ENCODE data around the gene C1orf50. TPM values are rescaled to one million over a fixed set of nuclear protein-coding genes. Genes with fewer than 3 reads are reported as not detected.

The C1orf50 gene
- total RNA-seq, 1 donor from 2014 or later = 13.6 TPM

DNA sequence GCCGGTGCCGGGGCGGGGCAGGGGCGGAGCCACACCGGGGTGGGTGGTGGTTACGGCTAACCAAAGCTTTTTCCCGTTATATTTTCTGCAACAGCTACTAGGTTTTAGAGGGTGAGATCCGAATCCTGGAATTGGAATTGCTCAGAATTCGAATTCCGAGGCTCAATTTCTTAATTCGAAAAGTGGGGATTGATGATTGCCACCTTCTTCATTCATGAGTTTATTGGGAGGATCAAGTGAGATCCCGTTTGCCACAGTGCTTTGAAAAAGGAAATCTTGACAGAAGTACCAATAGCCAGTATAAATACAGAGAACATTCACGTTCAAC is 50.4 kb downstream of the C1orf50 start:
- no peak for DNase-seq (ENCODE audit: low read depth, low spot score)
- H3K9me3 Mint-ChIP-seq = no peaks in the 10 kb centered on the region
- H3K27me3 Mint-ChIP-seq (ENCODE audit: low read depth) = no peaks in the 10 kb centered on the region
- H3K4me1 Mint-ChIP-seq = peaks cover 35% of the 10 kb centered on the region
- H3K27ac Mint-ChIP-seq (ENCODE audit: unreplicated experiment) = no peak overlapping the region
- H3K36me3 Mint-ChIP-seq (ENCODE audit: low read depth) = peaks cover 4% of the 10 kb centered on the region
- TF ChIP-seq, protein P1, sequence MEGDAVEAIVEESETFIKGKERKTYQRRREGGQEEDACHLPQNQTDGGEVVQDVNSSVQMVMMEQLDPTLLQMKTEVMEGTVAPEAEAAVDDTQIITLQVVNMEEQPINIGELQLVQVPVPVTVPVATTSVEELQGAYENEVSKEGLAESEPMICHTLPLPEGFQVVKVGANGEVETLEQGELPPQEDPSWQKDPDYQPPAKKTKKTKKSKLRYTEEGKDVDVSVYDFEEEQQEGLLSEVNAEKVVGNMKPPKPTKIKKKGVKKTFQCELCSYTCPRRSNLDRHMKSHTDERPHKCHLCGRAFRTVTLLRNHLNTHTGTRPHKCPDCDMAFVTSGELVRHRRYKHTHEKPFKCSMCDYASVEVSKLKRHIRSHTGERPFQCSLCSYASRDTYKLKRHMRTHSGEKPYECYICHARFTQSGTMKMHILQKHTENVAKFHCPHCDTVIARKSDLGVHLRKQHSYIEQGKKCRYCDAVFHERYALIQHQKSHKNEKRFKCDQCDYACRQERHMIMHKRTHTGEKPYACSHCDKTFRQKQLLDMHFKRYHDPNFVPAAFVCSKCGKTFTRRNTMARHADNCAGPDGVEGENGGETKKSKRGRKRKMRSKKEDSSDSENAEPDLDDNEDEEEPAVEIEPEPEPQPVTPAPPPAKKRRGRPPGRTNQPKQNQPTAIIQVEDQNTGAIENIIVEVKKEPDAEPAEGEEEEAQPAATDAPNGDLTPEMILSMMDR (conservative IDR thresholded peaks at IDR 0.05) = no peak
- peak overlapping the region; percentile 62 for H3K4me3 Mint-ChIP-seq

DNA sequence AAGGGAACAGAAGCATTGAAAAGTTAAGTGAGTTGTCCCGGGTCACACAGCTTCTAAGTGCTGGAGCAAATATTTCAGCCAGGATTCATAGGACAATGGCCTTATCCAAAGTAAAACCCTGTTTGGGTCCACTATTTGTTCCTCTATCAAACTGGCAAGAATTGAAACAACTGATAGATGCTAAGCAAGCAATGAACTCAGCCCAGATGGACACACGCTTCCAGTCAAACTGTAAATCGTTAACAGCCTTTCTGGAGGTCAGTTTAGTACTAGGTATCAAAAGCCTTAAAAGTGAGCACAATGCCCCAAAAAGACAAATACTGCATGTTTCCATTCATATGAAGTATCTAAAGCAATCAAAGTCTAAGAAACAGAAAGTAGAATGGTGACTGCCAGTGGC is 50.9 kb downstream of the C1orf50 start:
- Mint-ChIP-seq H3K36me3 (ENCODE audit: low read depth) (peaks cover 4% of the 10 kb centered on the region), H3K9me3 (no peaks in the 10 kb centered on the region), H3K4me1 (peaks cover 41% of the 10 kb centered on the region), H3K27ac (ENCODE audit: unreplicated experiment) (no peak overlapping the region), H3K27me3 (ENCODE audit: low read depth) (no peaks in the 10 kb centered on the region), H3K4me3 (peak overlapping the region; percentile 62)
- DNase-seq (ENCODE audit: low read depth, low spot score) = no peak
- TF ChIP-seq, protein P1 (conservative IDR thresholded peaks at IDR 0.05) = no peak

DNA sequence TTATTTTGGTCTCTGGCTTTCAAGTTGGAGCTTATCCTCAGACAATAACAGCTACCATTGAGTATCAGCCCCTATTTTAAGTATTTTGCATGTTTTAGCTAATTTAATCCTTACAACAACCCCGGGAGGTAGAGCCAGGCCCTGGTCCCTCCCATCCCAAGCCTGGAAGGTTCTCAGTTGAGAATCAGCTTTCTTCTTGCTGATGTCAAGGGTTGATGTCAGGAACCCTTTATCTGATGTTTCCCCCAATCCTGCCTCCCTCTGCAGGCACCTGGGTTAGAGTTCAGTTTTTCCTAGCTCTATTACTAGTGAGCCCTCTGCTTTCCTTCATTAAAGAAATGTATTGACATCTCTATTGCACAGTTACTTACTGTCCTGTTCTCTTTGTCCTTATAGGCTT is 53.8 kb downstream of the C1orf50 start:
- H3K9me3 Mint-ChIP-seq = no peaks in the 10 kb centered on the region
- H3K27me3 Mint-ChIP-seq (ENCODE audit: low read depth) = no peaks in the 10 kb centered on the region
- TF ChIP-seq, protein P1 (conservative IDR thresholded peaks at IDR 0.05) = no peak
- no peak for DNase-seq (ENCODE audit: low read depth, low spot score)
- peaks cover 43% of the 10 kb centered on the region for H3K4me1 Mint-ChIP-seq
- peak overlapping the region; percentile 51 for H3K4me3 Mint-ChIP-seq
- peak overlapping the region; percentile 4 for H3K27ac Mint-ChIP-seq (ENCODE audit: unreplicated experiment)
- H3K36me3 Mint-ChIP-seq (ENCODE audit: low read depth) = no peaks in the 10 kb centered on the region

DNA sequence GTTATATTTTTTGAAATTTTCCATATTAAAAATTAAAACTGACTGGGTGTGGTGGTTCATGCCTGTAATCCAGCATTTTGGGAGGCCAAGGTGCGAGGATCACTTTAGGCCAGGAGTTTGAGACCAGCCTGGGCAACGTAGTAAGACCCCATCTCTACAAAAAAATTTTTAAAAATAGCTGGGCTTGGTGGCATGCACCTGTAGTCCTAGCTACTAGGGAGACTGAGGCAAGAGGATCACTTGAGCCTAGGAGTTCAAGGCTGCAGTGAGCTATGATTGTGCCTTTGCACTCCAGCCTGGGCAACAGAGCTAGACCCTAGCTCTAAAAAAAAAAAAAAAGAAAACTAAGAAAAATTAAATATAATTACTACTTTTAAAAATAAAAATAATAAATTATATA is 54.6 kb downstream of the C1orf50 start:
- TF ChIP-seq, protein P1 (conservative IDR thresholded peaks at IDR 0.05) = no peak
- Mint-ChIP-seq H3K4me3 (no peak overlapping the region), H3K4me1 (peaks cover 34% of the 10 kb centered on the region), H3K9me3 (no peaks in the 10 kb centered on the region), H3K27me3 (ENCODE audit: low read depth) (no peaks in the 10 kb centered on the region), H3K36me3 (ENCODE audit: low read depth) (no peaks in the 10 kb centered on the region), H3K27ac (ENCODE audit: unreplicated experiment) (no peak overlapping the region)
- no peak for DNase-seq (ENCODE audit: low read depth, low spot score)

DNA sequence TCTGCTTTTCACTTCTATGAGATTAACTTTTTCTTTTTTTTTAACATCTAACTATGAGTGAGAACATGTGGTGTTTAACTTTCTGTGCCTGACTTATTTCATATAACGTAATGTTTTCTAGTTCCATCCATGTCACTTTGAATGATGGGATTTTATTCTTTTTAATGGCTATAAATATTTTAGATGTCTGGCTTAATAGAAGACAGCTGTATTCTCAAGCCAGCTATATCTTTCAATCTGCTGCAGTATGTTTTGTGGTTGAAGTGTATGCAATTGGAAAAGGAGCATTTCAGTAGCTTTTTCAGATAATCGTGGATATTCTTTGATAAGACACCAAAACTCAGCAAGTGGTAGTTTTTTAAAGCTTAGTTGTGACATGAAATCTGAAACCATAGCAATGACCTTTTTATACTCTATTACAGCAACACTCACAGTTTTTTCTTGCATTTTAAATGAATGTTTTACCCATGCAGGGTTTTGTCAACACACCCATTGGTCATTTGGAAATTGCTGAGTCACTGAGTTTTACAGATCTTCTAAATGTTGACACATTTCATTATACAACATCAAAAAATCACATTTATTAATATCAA is 55.8 kb downstream of the C1orf50 start:
- no peak for DNase-seq (ENCODE audit: low read depth, low spot score)
- H3K4me3 Mint-ChIP-seq = no peak overlapping the region
- TF ChIP-seq, protein P1 (conservative IDR thresholded peaks at IDR 0.05) = no peak
- H3K9me3 Mint-ChIP-seq = no peaks in the 10 kb centered on the region
- no peaks in the 10 kb centered on the region for H3K27me3 Mint-ChIP-seq (ENCODE audit: low read depth)
- H3K4me1 Mint-ChIP-seq = peaks cover 27% of the 10 kb centered on the region
- no peak overlapping the region for H3K27ac Mint-ChIP-seq (ENCODE audit: unreplicated experiment)
- no peaks in the 10 kb centered on the region for H3K36me3 Mint-ChIP-seq (ENCODE audit: low read depth)
